Keratinocyte (primary cell): Measurements from ENCODE around the gene XAB2. TPM values are rescaled to one million over a fixed set of nuclear protein-coding genes. Genes with fewer than 3 reads are reported as not detected.

Experiments used
- DNase-seq: peaks from one replicate; pipeline ENCODE4 v3.0.0-alpha.2; 2011; ENCODE audit warnings: low read depth, missing footprints, low spot score
- FAIRE-seq: peaks from 2 replicates; lab custom pipeline; 2011; peaks lifted over from hg19 to GRCh38; lab: Jason Lieb, UNC
- H2AFZ ChIP-seq: 2 replicates; pipeline ENCODE4 v1.6.0; 2012; ENCODE audit warnings: low read length, control low read depth, inconsistent platforms; ENCODE audit not compliant: control insufficient read depth
- H3K27ac ChIP-seq: 2 replicates; pipeline ENCODE4 v1.5.1; 2011; ENCODE audit warnings: low read length; ENCODE audit not compliant: control insufficient read depth, insufficient read depth
- H3K27me3 ChIP-seq: 3 replicates; pipeline ENCODE4 v1.6.0; 2011; ENCODE audit warnings: low read length; ENCODE audit not compliant: control insufficient read depth, insufficient read depth; ENCODE audit errors: extremely low read depth
- H3K36me3 ChIP-seq, 2 experiments: 2 replicates in 1 of 2; 3 replicates in 1 of 2; pipeline ENCODE4 v1.5.1; 2011; ENCODE audit warnings: low read length in 2 of 2, mild to moderate bottlenecking in 1 of 2; ENCODE audit not compliant: control insufficient read depth in 2 of 2, insufficient read depth in 2 of 2; ENCODE audit errors: extremely low read depth in 1 of 2
- H3K4me1 ChIP-seq: 3 replicates; pipeline ENCODE4 v1.5.1; 2011; ENCODE audit warnings: low read length; ENCODE audit not compliant: control insufficient read depth, insufficient read depth; ENCODE audit errors: extremely low read depth
- H3K4me2 ChIP-seq: 3 replicates; pipeline ENCODE4 v1.6.0; 2011; ENCODE audit warnings: low read depth, low read length; ENCODE audit not compliant: control insufficient read depth, insufficient read depth; ENCODE audit errors: extremely low read depth
- H3K4me3 ChIP-seq, 3 experiments: fragments of 200-600 bp in 1 of 3; sonication (generic) in 1 of 3; 2 replicates in 2 of 3; 3 replicates in 1 of 3; pipeline ENCODE4 v1.5.1; 2011 to 2016; ENCODE audit warnings: low read length in 3 of 3, mild to moderate bottlenecking in 3 of 3, control low read depth in 2 of 3, inconsistent platforms in 1 of 3, low read depth in 1 of 3, mixed read lengths in 1 of 3, mixed run types in 1 of 3, moderate library complexity in 1 of 3; ENCODE audit not compliant: control insufficient read depth in 2 of 3, insufficient read depth in 2 of 3; ENCODE audit errors: extremely low read depth in 1 of 3
- H3K79me2 ChIP-seq: 2 replicates; pipeline ENCODE4 v1.6.0; 2012; ENCODE audit warnings: low read length; ENCODE audit not compliant: control insufficient read depth, insufficient read depth
- H3K9ac ChIP-seq: 3 replicates; pipeline ENCODE4 v1.6.0; 2011; ENCODE audit warnings: low read length; ENCODE audit not compliant: control insufficient read depth, insufficient read depth; ENCODE audit errors: extremely low read depth
- H3K9me1 ChIP-seq: 3 replicates; pipeline ENCODE4 v1.6.0; 2011; ENCODE audit warnings: low read length; ENCODE audit not compliant: control insufficient read depth, insufficient read depth; ENCODE audit errors: extremely low read depth
- H3K9me3 ChIP-seq: 2 replicates; pipeline ENCODE4 v1.5.1; 2012; ENCODE audit warnings: low read depth, low read length; ENCODE audit not compliant: control insufficient read depth
- H4K20me1 ChIP-seq: 3 replicates; pipeline ENCODE4 v1.6.0; 2011; ENCODE audit warnings: low read length; ENCODE audit not compliant: control insufficient read depth, insufficient read depth; ENCODE audit errors: extremely low read depth
- CTCF ChIP-seq, 3 experiments: IDR thresholded peaks in 1 of 3; conservative IDR thresholded peaks in 1 of 3; optimal IDR thresholded peaks in 1 of 3; 2 replicates in 2 of 3; 3 replicates in 1 of 3; pipeline versions ENCODE3 to v1.5.1; 2011; ENCODE audit warnings: low read length in 3 of 3, mild to moderate bottlenecking in 3 of 3, moderate library complexity in 2 of 3, control low read depth in 1 of 3, inconsistent platforms in 1 of 3; ENCODE audit not compliant: insufficient read depth in 2 of 3; ENCODE audit errors: extremely low read depth in 1 of 3
- EZH2 ChIP-seq: IDR thresholded peaks from one replicate; pipeline ENCODE4 v1.6.1; 2012; ENCODE audit warnings: inconsistent platforms, mild to moderate bottlenecking, low read length, moderate library complexity
- dilution Hi-C: fragments of 300-500 bp; cut with MboI; formaldehyde crosslinking; loops from one replicate; pipeline ENCODE4 v1.7.0; 2020; ENCODE audit warnings: low sequenced_read_pairs; ENCODE audit not compliant: extremely low pct_ligation_motif_present
- polyA plus RNA-seq, 5 experiments: library from polyadenylated mRNA; depleted of rRNA in 3 of 5; stranded (reverse) in 3 of 5; stranded (forward) in 1 of 5; unstranded in 1 of 5; fragments of >200 nt; gene quantifications; 1 replicate in 1 of 5; 2 replicates in 3 of 5; 3 replicates in 1 of 5; pipeline versions ENCODE4 v1.2.1 to v1.2.3, GENCODE V29; 2011 to 2012; ENCODE audit warnings: missing spikeins in 2 of 5, low read depth in 1 of 5, low replicate concordance in 1 of 5

XAB2 gene
- polyA plus RNA-seq, 1 donor (not counting 4 experiments of a cell fraction or from before 2014, with no cell fraction given) = 15.6 TPM

GRCh38 chr19:7610491-7611240 lies 18.7 kb downstream of the XAB2 start:
- Histone ChIP-seq H3K4me2 (no peak overlapping the region), H2AFZ (no peak overlapping the region), H3K9me3 (no peaks in the 10 kb centered on the region), H3K4me3 (no peak overlapping the region), H3K27me3 (no peaks in the 10 kb centered on the region), H3K9me1 (no peaks in the 10 kb centered on the region), H3K79me2 (no peaks in the 10 kb centered on the region), H3K36me3 (peaks cover 13 to 18% of the 10 kb centered on the region in 2 experiments), H3K4me1 (no peaks in the 10 kb centered on the region), H3K27ac (no peak overlapping the region), H4K20me1 (no peaks in the 10 kb centered on the region), H3K9ac (no peak overlapping the region)
- DNase-seq (no peak), FAIRE-seq (no peak)
- TF ChIP-seq CTCF (optimal IDR thresholded peaks at IDR 0.05 in 1 of 3, IDR thresholded peaks at IDR 0.05 in 1 of 3, conservative IDR thresholded peaks at IDR 0.05 in 1 of 3; ENCODE audit: extremely low read depth in 1 of 3, insufficient read depth in 2 of 3, low read length in 3 of 3) = no peak
- TF ChIP-seq EZH2 = no peak
- dilution Hi-C loops = no loop called here

- dilution Hi-C loops = no loop called here
- peaks cover 13 to 14% of the 10 kb centered on the region in 2 experiments for H3K36me3 ChIP-seq
- no peaks in the 10 kb centered on the region for H3K27me3 ChIP-seq
- no peak overlapping the region for H3K27ac ChIP-seq
- DNase-seq (no peak), FAIRE-seq (no peak)
- H3K4me2 ChIP-seq = no peak overlapping the region
- H4K20me1 ChIP-seq = no peaks in the 10 kb centered on the region
- no peak overlapping the region for H3K4me3 ChIP-seq
- H3K9me1 ChIP-seq = no peaks in the 10 kb centered on the region
- no peak for TF ChIP-seq CTCF (optimal IDR thresholded peaks at IDR 0.05 in 1 of 3, IDR thresholded peaks at IDR 0.05 in 1 of 3, conservative IDR thresholded peaks at IDR 0.05 in 1 of 3; ENCODE audit: extremely low read depth in 1 of 3, insufficient read depth in 2 of 3, low read length in 3 of 3)
- no peak for TF ChIP-seq EZH2
- H3K9me3 ChIP-seq = no peaks in the 10 kb centered on the region
- H3K4me1 ChIP-seq = no peaks in the 10 kb centered on the region
- no peak overlapping the region for H3K9ac ChIP-seq
- no peaks in the 10 kb centered on the region for H3K79me2 ChIP-seq
- H2AFZ ChIP-seq = no peak overlapping the region
These were observed 21.3 kb downstream of the XAB2 start for GRCh38 chr19:7607874-7608560.
